Endothelial cell of umbilical vein (primary cell): ENCODE results near the gene DPYD. TPM values are rescaled to one million over a fixed set of nuclear protein-coding genes. Genes with fewer than 3 reads are reported as not detected.

Experiments used
- BruUV-seq: library from RNA; stranded (reverse); fragments of 400-500 nt; replicated peaks from 2 replicates; lab custom pipeline; 2021; lab: Mats Ljungman, UMichigan
- CTCF ChIA-PET: fragments of 300-600, 350-600 bp; sonication (Branson Sonifier 250); formaldehyde crosslinking; loops from one replicate; lab custom pipeline; 2021; ENCODE audit warnings: antibody characterized with exemption, inconsistent platforms; lab: Charles Lee
- POLR2A ChIA-PET: fragments of 300-600, 350-600 bp; sonication (Branson Sonifier 250); formaldehyde crosslinking; loops from one replicate; lab custom pipeline; 2021; ENCODE audit warnings: antibody characterized with exemption, inconsistent platforms; lab: Charles Lee
- DNase-seq: peaks from one replicate; pipeline ENCODE4 v3.0.0-alpha.2; 2011; ENCODE audit warnings: low read depth, low spot score
- FAIRE-seq: peaks from 2 replicates; lab custom pipeline; 2011; peaks lifted over from hg19 to GRCh38; lab: Jason Lieb, UNC
- H2AFZ ChIP-seq: 2 replicates; pipeline ENCODE4 v1.6.0; 2012; ENCODE audit warnings: low read depth, low read length, control low read depth, inconsistent platforms
- H3K27ac ChIP-seq: 2 replicates; pipeline ENCODE4 v1.5.1; 2011; ENCODE audit warnings: low read depth, mild to moderate bottlenecking, control low read depth, low read length, moderate library complexity; ENCODE audit not compliant: insufficient read depth
- H3K27me3 ChIP-seq, 2 experiments: 2 replicates each; pipeline versions ENCODE4 v1.6.0 to v1.6.1; 2011; ENCODE audit warnings: low read length in 2 of 2, mixed read lengths in 1 of 2; ENCODE audit not compliant: control insufficient read depth in 2 of 2, insufficient read depth in 2 of 2
- H3K36me3 ChIP-seq, 2 experiments: 2 replicates in 1 of 2; 3 replicates in 1 of 2; pipeline ENCODE4 v1.5.1; 2011; ENCODE audit warnings: low read length in 2 of 2, mild to moderate bottlenecking in 1 of 2, moderate library complexity in 1 of 2; ENCODE audit not compliant: control insufficient read depth in 2 of 2, insufficient read depth in 2 of 2; ENCODE audit errors: extremely low read depth in 1 of 2
- H3K4me1 ChIP-seq: 3 replicates; pipeline ENCODE4 v1.5.1; 2011; ENCODE audit warnings: mild to moderate bottlenecking, low read length; ENCODE audit not compliant: control insufficient read depth, insufficient read depth; ENCODE audit errors: extremely low read depth
- H3K4me2 ChIP-seq: 2 replicates; pipeline ENCODE4 v1.6.1; 2011; ENCODE audit warnings: low read length, control low read depth, mixed read lengths; ENCODE audit not compliant: insufficient read depth
- H3K4me3 ChIP-seq, 3 experiments: fragments of 200-600 bp in 1 of 3; sonication (generic), shearing (Covaris generic) in 1 of 3; replicated peaks in 1 of 3; 2 replicates each; pipeline ENCODE4 v1.5.1; 2011 to 2016; ENCODE audit warnings: control low read depth in 3 of 3, low read length in 3 of 3, mild to moderate bottlenecking in 2 of 3, inconsistent platforms in 1 of 3, low read depth in 1 of 3, moderate library complexity in 1 of 3; ENCODE audit not compliant: insufficient read depth in 1 of 3
- H3K79me2 ChIP-seq: 2 replicates; pipeline ENCODE4 v1.6.0; 2012; ENCODE audit warnings: low read length, inconsistent platforms; ENCODE audit not compliant: control insufficient read depth, insufficient read depth
- H3K9ac ChIP-seq: replicated peaks from 2 replicates; pipeline ENCODE3; 2011; ENCODE audit warnings: low read length, control low read depth; ENCODE audit not compliant: insufficient read depth; ENCODE audit errors: extremely low read depth
- H3K9me1 ChIP-seq: replicated peaks from 3 replicates; pipeline ENCODE4 v1.6.0; 2011; ENCODE audit warnings: mild to moderate bottlenecking, low read length; ENCODE audit not compliant: control insufficient read depth, insufficient read depth; ENCODE audit errors: extremely low read depth
- H3K9me3 ChIP-seq: replicated peaks from 2 replicates; pipeline ENCODE4 v1.5.1; 2012; ENCODE audit warnings: low read length, inconsistent platforms; ENCODE audit not compliant: control insufficient read depth, insufficient read depth
- H4K20me1 ChIP-seq: replicated peaks from 2 replicates; pipeline ENCODE3; 2011; ENCODE audit warnings: mild to moderate bottlenecking, low read length; ENCODE audit not compliant: control insufficient read depth, insufficient read depth; ENCODE audit errors: extremely low read depth
- CTCF ChIP-seq, 2 donors: IDR thresholded peaks; 1 replicate in 1 of 2; 2 replicates in 1 of 2; pipeline ENCODE4 v1.5.1; 2011; ENCODE audit warnings: low read length in 2 of 2, mild to moderate bottlenecking in 2 of 2, moderate library complexity in 2 of 2, control low read depth in 1 of 2, inconsistent platforms in 1 of 2, low read depth in 1 of 2; ENCODE audit not compliant: insufficient read depth in 1 of 2; ENCODE audit errors: extremely low read depth in 1 of 2
- JUN ChIP-seq: IDR thresholded peaks from 2 replicates; pipeline ENCODE4 v1.6.1; 2011; ENCODE audit warnings: borderline replicate concordance, low read depth; ENCODE audit not compliant: insufficient read length, insufficient read depth
- POLR2A ChIP-seq: IDR thresholded peaks from 2 replicates; pipeline ENCODE4 v1.6.1; 2012; ENCODE audit warnings: low read depth, mild to moderate bottlenecking, control low read depth, low read length
- POLR2AphosphoS5 ChIP-seq: IDR thresholded peaks from 2 replicates; pipeline ENCODE4 v1.6.1; 2012; ENCODE audit warnings: low read depth, mild to moderate bottlenecking, control low read depth, low read length, moderate library complexity; ENCODE audit not compliant: insufficient read depth
- dilution Hi-C: fragments of 300-500 bp; cut with MboI; formaldehyde crosslinking; loops from one replicate; pipeline ENCODE4 v1.15.0; 2019; ENCODE audit warnings: low sequenced_read_pairs; ENCODE audit not compliant: extremely low pct_ligation_motif_present
- intact Hi-C: fragments of 100-400 bp; cut with micrococcal nuclease; formaldehyde crosslinking; loops from one replicate; pipeline ENCODE4 v1.10.0; 2022
- polyA plus RNA-seq, 4 experiments: library from polyadenylated mRNA; depleted of rRNA in 3 of 4; stranded (reverse) in 3 of 4; unstranded in 1 of 4; fragments of >200 nt; gene quantifications; 2 replicates each; pipeline versions ENCODE4 v1.2.1 to v1.2.3, GENCODE V29; 2011 to 2012; ENCODE audit warnings: missing spikeins in 1 of 4
- total RNA-seq: library from RNA; stranded (reverse); gene quantifications from 2 replicates; pipeline ENCODE4 v1.2.3, GENCODE V29; 2021
- TF ChIP-seq, protein P1 (sequence below): IDR thresholded peaks from 2 replicates; pipeline ENCODE4 v1.6.1; 2011; ENCODE audit not compliant: insufficient read depth, insufficient read length

DPYD gene
- total and polyA plus RNA-seq, 2 donors (not counting 3 experiments of a cell fraction or from before 2014, with no cell fraction given) = 4.6 to 15.1 TPM

- H3K27ac ChIP-seq = no peak overlapping the region
- FAIRE-seq (no peak), DNase-seq (no peak)
- ChIA-PET POLR2A (no interaction called here), CTCF (no interaction called here)
- no peaks in the 10 kb centered on the region for H3K79me2 ChIP-seq
- H3K4me2 ChIP-seq = no peak overlapping the region
- no peaks in the 10 kb centered on the region for H3K27me3 ChIP-seq
- no peaks in the 10 kb centered on the region for H3K4me1 ChIP-seq
- TF ChIP-seq POLR2A (no peak), CTCF (IDR thresholded peaks at IDR 0.05; ENCODE audit: extremely low read depth in 1 of 2, insufficient read depth in 1 of 2, low read depth in 1 of 2, low read length in 2 of 2) (no peak), POLR2AphosphoS5 (no peak)
- TF ChIP-seq, protein P1, sequence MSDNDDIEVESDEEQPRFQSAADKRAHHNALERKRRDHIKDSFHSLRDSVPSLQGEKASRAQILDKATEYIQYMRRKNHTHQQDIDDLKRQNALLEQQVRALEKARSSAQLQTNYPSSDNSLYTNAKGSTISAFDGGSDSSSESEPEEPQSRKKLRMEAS = no peak
- intact Hi-C loops (no loop called here), dilution Hi-C loops (no loop called here)
- H4K20me1 ChIP-seq = no peaks in the 10 kb centered on the region
- no peak overlapping the region for H3K9ac ChIP-seq
- no peaks in the 10 kb centered on the region for H3K9me1 ChIP-seq
- no peaks in the 10 kb centered on the region for H3K9me3 ChIP-seq
- no peaks in the 10 kb centered on the region for H3K36me3 ChIP-seq
- no peak overlapping the region for H3K4me3 ChIP-seq
- no peak overlapping the region for H2AFZ ChIP-seq
- BruUV-seq = no TSS peak
Measured at GRCh38 chr1:97501628-97502027, 419.2 kb downstream of the DPYD start.

- Histone ChIP-seq H3K4me1 (no peaks in the 10 kb centered on the region), H3K9me1 (no peaks in the 10 kb centered on the region), H2AFZ (no peak overlapping the region), H3K9me3 (no peaks in the 10 kb centered on the region), H3K4me2 (no peak overlapping the region), H4K20me1 (no peaks in the 10 kb centered on the region), H3K4me3 (no peak overlapping the region), H3K27ac (no peak overlapping the region), H3K9ac (no peak overlapping the region), H3K27me3 (no peaks in the 10 kb centered on the region), H3K79me2 (no peaks in the 10 kb centered on the region), H3K36me3 (no peaks in the 10 kb centered on the region)
- TF ChIP-seq JUN (no peak), POLR2AphosphoS5 (no peak)
- TF ChIP-seq, protein P1 = no peak
- dilution Hi-C loops (no loop called here), intact Hi-C loops (no loop called here)
- POLR2A ChIA-PET = no interaction called here
- CTCF ChIA-PET = interaction anchor here (1.3 kb wide), 1 partner anchor 25 kb away, joined by 4 read pairs; no protein-coding TSS in a partner anchor
- BruUV-seq = no TSS peak
- DNase-seq = no peak
- no peak for FAIRE-seq
Measured at GRCh38 chr1:97500760-97501159, 420.1 kb downstream of the DPYD start.
